ENCODE data around the gene DYNC1H1. TPM values are rescaled to one million over a fixed set of nuclear protein-coding genes. Genes with fewer than 3 reads are reported as not detected.
A peak's percentile ranks its signal among the peaks of the same experiment; 100 is the strongest.

The DYNC1H1 gene
- total RNA-seq, 2 donors from 2014 or later = 171 to 219 TPM

DNA sequence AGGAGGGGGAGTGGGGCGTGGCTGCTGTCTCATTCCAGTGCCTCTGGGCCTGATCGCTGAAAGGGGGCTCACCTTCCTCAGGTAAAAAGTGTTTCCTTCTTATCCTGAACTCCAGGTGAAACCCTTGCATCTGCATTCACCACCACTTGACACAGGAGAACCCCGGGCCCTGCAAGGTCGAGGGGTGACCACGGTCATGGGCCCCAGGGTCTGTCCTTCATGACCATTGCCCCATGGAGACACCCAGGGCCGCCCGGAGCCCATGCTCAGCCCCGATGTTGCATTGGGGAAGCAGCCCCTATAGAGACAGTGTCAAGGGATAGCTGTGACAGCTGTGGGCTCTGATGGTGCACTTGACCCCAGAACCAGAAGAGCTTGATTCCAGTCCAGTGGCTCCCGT, 34.4 kb upstream of the DYNC1H1 start:
- TF ChIP-seq CTCF (IDR thresholded peaks at IDR 0.05) (no peak), POLR2A (IDR thresholded peaks at IDR 0.05) (no peak)
- H3K27ac ChIP-seq = no peak overlapping the region
- 90 to 91% methylated on average over 4 to 9 of the region's 9 CpGs for WGBS, 2 donors
- H3K4me3 ChIP-seq = no peak overlapping the region
- H3K36me3 ChIP-seq (replicated peaks in 1 of 2; ENCODE audit: insufficient read depth in 1 of 2, low read depth in 2 of 2) = peaks cover 4 to 7% of the 10 kb centered on the region in 2 donors
- no peak for DNase-seq
- no peaks in the 10 kb centered on the region for H3K27me3 ChIP-seq
- no peaks in the 10 kb centered on the region for H3K4me1 ChIP-seq
- intact Hi-C loops (cut with DNase I) = no loop called here
- no peaks in the 10 kb centered on the region for H3K9me3 ChIP-seq
- ATAC-seq = no peak

DNA sequence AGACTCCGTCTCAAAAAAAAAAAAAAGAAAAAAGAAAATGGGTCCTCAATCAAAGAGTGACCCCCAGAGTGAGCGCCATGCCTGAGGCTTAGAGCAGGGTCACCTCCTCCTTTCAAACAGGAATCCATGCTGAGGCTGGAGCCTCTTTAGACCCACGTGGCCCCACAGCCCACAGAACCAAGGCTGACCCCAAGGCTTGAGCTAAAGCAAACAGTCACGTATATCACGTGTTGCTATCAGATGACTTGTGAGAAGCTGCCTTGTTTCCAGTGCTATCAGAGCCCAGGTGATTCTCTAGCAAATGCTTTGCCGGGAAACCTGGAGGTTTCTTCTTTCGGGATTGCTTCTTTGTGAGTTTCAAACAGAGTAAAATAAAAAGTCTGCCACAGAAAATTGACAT, 31.7 kb upstream of the DYNC1H1 start:
- DNase-seq = no peak
- TF ChIP-seq POLR2A (IDR thresholded peaks at IDR 0.05) (no peak), CTCF (IDR thresholded peaks at IDR 0.05) (no peak)
- Histone ChIP-seq H3K27me3 (no peaks in the 10 kb centered on the region), H3K9me3 (no peaks in the 10 kb centered on the region), H3K4me3 (no peak overlapping the region), H3K4me1 (no peaks in the 10 kb centered on the region), H3K36me3 (replicated peaks in 1 of 2; ENCODE audit: insufficient read depth in 1 of 2, low read depth in 2 of 2) (no peaks in the 10 kb centered on the region), H3K27ac (no peak overlapping the region)
- intact Hi-C loops (cut with DNase I) = no loop called here
- 42 to 46% methylated on average over 7 of the region's 7 CpGs for WGBS, 2 donors
- peak; percentile 35 for ATAC-seq

DNA sequence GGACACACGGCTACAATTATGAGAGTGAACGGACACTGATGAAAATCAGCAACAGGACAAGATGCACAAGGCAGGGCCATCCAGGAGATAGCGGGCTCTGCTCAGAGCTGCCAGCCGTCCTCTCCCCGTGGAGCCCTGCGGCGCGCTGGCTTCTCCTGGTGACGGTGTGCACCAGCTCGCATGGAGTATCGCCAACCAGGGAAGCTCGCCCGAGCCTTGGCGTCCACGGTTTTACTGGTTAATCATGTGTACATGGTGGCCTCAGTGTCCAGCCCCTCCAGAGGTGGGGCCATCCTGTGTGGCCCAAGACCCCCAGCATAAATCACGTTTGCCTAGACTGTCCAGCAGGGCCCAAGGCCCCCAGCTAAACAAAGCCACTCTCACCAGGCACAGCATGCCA, 31.2 kb upstream of the DYNC1H1 start:
- no peaks in the 10 kb centered on the region for H3K27me3 ChIP-seq
- no peak for DNase-seq
- peak; percentile 12 for ATAC-seq
- no peaks in the 10 kb centered on the region for H3K9me3 ChIP-seq
- no peak overlapping the region for H3K27ac ChIP-seq
- 73 to 78% methylated on average over 9 to 16 of the region's 16 CpGs for WGBS, 2 donors
- no peaks in the 10 kb centered on the region for H3K36me3 ChIP-seq (replicated peaks in 1 of 2; ENCODE audit: insufficient read depth in 1 of 2, low read depth in 2 of 2)
- TF ChIP-seq CTCF (IDR thresholded peaks at IDR 0.05) = no peak
- no peak for TF ChIP-seq POLR2A (IDR thresholded peaks at IDR 0.05)
- intact Hi-C loops (cut with DNase I) = no loop called here
- H3K4me3 ChIP-seq = no peak overlapping the region
- no peaks in the 10 kb centered on the region for H3K4me1 ChIP-seq

DNA sequence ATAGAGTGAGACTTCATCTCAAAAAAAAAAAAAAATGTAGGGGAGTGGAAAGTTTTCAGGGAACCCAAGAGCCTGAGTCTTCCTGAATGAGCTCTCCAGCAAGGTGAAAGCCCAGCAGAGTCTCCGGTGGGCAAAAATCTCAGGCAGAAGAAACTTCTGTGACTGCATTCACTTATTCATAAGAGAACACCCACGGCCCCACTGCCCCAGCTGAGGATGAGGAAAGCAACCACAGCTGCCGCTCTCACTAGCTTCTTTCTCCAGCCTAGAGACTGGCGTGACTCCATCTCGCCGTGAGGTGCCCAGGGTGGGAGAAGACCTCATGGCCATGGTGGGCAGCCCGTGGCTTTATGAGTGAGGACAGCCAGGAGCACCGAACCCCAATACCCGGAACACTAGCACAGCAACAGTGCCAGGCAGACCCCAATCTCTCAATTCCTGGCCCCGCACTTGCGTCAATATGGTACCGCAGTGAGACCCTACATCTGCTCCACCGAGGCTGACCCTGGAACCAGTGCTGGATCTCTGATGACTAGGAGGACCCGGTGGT, 29.7 kb upstream of the DYNC1H1 start:
- no peak for TF ChIP-seq CTCF (IDR thresholded peaks at IDR 0.05)
- no peak for TF ChIP-seq POLR2A (IDR thresholded peaks at IDR 0.05)
- Histone ChIP-seq H3K4me3 (no peak overlapping the region), H3K36me3 (replicated peaks in 1 of 2; ENCODE audit: insufficient read depth in 1 of 2, low read depth in 2 of 2) (no peaks in the 10 kb centered on the region), H3K27ac (no peak overlapping the region), H3K27me3 (no peaks in the 10 kb centered on the region), H3K9me3 (no peaks in the 10 kb centered on the region), H3K4me1 (no peaks in the 10 kb centered on the region)
- WGBS, 2 donors = 75 to 81% methylated on average over 5 to 14 of the region's 14 CpGs
- no peak for ATAC-seq
- intact Hi-C loops (cut with DNase I) = no loop called here
- DNase-seq = no peak
